HepG2 (cell line): ENCODE data around the gene LIME1. TPM values are rescaled to one million over a fixed set of nuclear protein-coding genes. Genes with fewer than 3 reads are reported as not detected.
A peak's percentile ranks its signal among the peaks of the same experiment; 100 is the strongest.

Experiments used
- ARNTL ChIP-seq: sonication (generic); formaldehyde crosslinking; IDR thresholded peaks from 2 replicates; pipeline ENCODE4 v1.4.0; 2020; ENCODE audit warnings: mild to moderate bottlenecking, missing genetic modification reagents
- ATF7-NPFF ChIP-seq: sonication (generic); formaldehyde crosslinking; IDR thresholded peaks from 2 replicates; pipeline ENCODE4 v1.8.1; 2023; ENCODE audit warnings: mild to moderate bottlenecking, low read depth, missing genetic modification reagents, moderate library complexity
- GLI4 ChIP-seq: sonication (generic); formaldehyde crosslinking; IDR thresholded peaks from 2 replicates; pipeline ENCODE4 v1.5.1; 2020; ENCODE audit warnings: missing genetic modification reagents, mild to moderate bottlenecking, moderate library complexity, borderline replicate concordance
- GMEB2 ChIP-seq: IDR thresholded peaks from 2 replicates; pipeline ENCODE4 v1.6.1; 2016; ENCODE audit warnings: missing biosample characterization, missing genetic modification reagents, low read depth
- KDM6A ChIP-seq: IDR thresholded peaks from 2 replicates; pipeline ENCODE4 v1.6.1; 2016; ENCODE audit warnings: low read depth
- KLF13 ChIP-seq: sonication (generic); formaldehyde crosslinking; IDR thresholded peaks from 2 replicates; pipeline ENCODE4 v1.4.0; 2020; ENCODE audit warnings: mild to moderate bottlenecking, missing genetic modification reagents
- MAFG ChIP-seq: sonication (generic); formaldehyde crosslinking; IDR thresholded peaks from 2 replicates; pipeline ENCODE4 v1.5.1; 2020; ENCODE audit warnings: mild to moderate bottlenecking, missing genetic modification reagents
- MEIS1 ChIP-seq: sonication (generic); formaldehyde crosslinking; IDR thresholded peaks from 2 replicates; pipeline ENCODE4 v1.9.0; 2021; ENCODE audit warnings: mild to moderate bottlenecking, missing genetic modification reagents, moderate library complexity, borderline replicate concordance
- NFRKB ChIP-seq: fragments of 450-650 bp; IDR thresholded peaks from 2 replicates; pipeline ENCODE4 v1.6.1; 2017
- PHF5A ChIP-seq: IDR thresholded peaks from one replicate; pipeline ENCODE4 v1.6.1; 2018; ENCODE audit warnings: low read depth, missing genetic modification reagents; ENCODE audit not compliant: unreplicated experiment
- TAF1 ChIP-seq: sonication (generic); formaldehyde crosslinking; IDR thresholded peaks from 2 replicates; pipeline ENCODE4 v1.4.0; 2020; ENCODE audit warnings: missing genetic modification reagents
- TARDBP ChIP-seq: sonication (generic); formaldehyde crosslinking; IDR thresholded peaks from 2 replicates; pipeline ENCODE4 v1.8.0; 2022; ENCODE audit warnings: mild to moderate bottlenecking, missing genetic modification reagents
- ZFP37 ChIP-seq: sonication (generic); formaldehyde crosslinking; IDR thresholded peaks from 2 replicates; pipeline ENCODE4 v1.4.0; 2020; ENCODE audit warnings: missing genetic modification reagents, borderline replicate concordance
- ZMYM4 ChIP-seq: sonication (generic); formaldehyde crosslinking; IDR thresholded peaks from 2 replicates; pipeline ENCODE4 v1.8.1; 2023; ENCODE audit warnings: mild to moderate bottlenecking, missing genetic modification reagents
- ZNF205 ChIP-seq: IDR thresholded peaks from 2 replicates; pipeline ENCODE4 v1.6.1; 2018; ENCODE audit warnings: missing biosample characterization, missing genetic modification reagents
- ZNF260 ChIP-seq: sonication (generic); formaldehyde crosslinking; IDR thresholded peaks from 2 replicates; pipeline ENCODE4 v1.4.0; 2020; ENCODE audit warnings: missing genetic modification reagents, low read depth, mild to moderate bottlenecking, borderline replicate concordance
- ZNF3 ChIP-seq: IDR thresholded peaks from 2 replicates; pipeline ENCODE4 v1.7.0; 2017; ENCODE audit warnings: inconsistent platforms
- ZNF367 ChIP-seq: sonication (generic); formaldehyde crosslinking; IDR thresholded peaks from 2 replicates; pipeline ENCODE4 v1.4.0; 2020; ENCODE audit warnings: missing genetic modification reagents, borderline replicate concordance
- ZNF44 ChIP-seq: sonication (generic); formaldehyde crosslinking; IDR thresholded peaks from 2 replicates; pipeline ENCODE4 v1.5.1; 2020; ENCODE audit warnings: mild to moderate bottlenecking, missing genetic modification reagents
- ZNF547 ChIP-seq: sonication (generic); formaldehyde crosslinking; IDR thresholded peaks from 2 replicates; pipeline ENCODE4 v1.5.1; 2020; ENCODE audit warnings: mild to moderate bottlenecking, missing genetic modification reagents
- ZNF674 ChIP-seq: sonication (generic); formaldehyde crosslinking; IDR thresholded peaks from 2 replicates; pipeline ENCODE4 v1.5.0; 2020; ENCODE audit warnings: low read depth, mild to moderate bottlenecking, missing genetic modification reagents
- ZNF850 ChIP-seq: sonication (generic); formaldehyde crosslinking; conservative IDR thresholded peaks from 2 replicates; pipeline ENCODE4 v1.9.0; 2021; ENCODE audit warnings: mild to moderate bottlenecking, missing genetic modification reagents
- ZNF879 ChIP-seq: sonication (generic); formaldehyde crosslinking; IDR thresholded peaks from 2 replicates; pipeline ENCODE4 v1.8.1; 2023; ENCODE audit warnings: missing genetic modification reagents
- polyA plus RNA-seq, 8 experiments: library from polyadenylated mRNA; depleted of rRNA in 3 of 8; stranded (reverse) in 7 of 8; unstranded in 1 of 8; fragments of >200 nt; fragmentation: Illumina TruSeq in 4 of 8; extraction: Trizol in 4 of 8; gene quantifications; 2 replicates each; pipeline versions ENCODE4 v1.2.1 to v1.2.3, GENCODE V29; 2011 to 2016; ENCODE audit warnings: low read depth in 4 of 8, missing spikeins in 1 of 8, mixed read lengths in 1 of 8; ENCODE audit not compliant: insufficient read depth in 1 of 8
- total RNA-seq, 5 experiments: library from RNA; depleted of rRNA; stranded (reverse); fragments of >200 nt; fragmentation: Illumina TruSeq; extraction: Trizol; gene quantifications; 2 replicates each; pipeline ENCODE4 v1.2.3, GENCODE V29; 2016; ENCODE audit warnings: low read depth in 1 of 5
- TF ChIP-seq, protein P1 (sequence below): sonication (generic); formaldehyde crosslinking; IDR thresholded peaks from 2 replicates; pipeline ENCODE4 v1.4.0; 2020; ENCODE audit warnings: mild to moderate bottlenecking, missing genetic modification reagents, borderline replicate concordance
- TF ChIP-seq, protein P2 (sequence below): sonication (generic); formaldehyde crosslinking; IDR thresholded peaks from 2 replicates; pipeline ENCODE4 v1.4.0; 2020; ENCODE audit warnings: missing genetic modification reagents, borderline replicate concordance

Gene LIME1
- total and polyA plus RNA-seq, 2 of the 13 experiments (the other 11 are each of a cell fraction or from before 2014, with no cell fraction given), result 13.0 to 61.5 TPM

- TF ChIP-seq, protein P1, sequence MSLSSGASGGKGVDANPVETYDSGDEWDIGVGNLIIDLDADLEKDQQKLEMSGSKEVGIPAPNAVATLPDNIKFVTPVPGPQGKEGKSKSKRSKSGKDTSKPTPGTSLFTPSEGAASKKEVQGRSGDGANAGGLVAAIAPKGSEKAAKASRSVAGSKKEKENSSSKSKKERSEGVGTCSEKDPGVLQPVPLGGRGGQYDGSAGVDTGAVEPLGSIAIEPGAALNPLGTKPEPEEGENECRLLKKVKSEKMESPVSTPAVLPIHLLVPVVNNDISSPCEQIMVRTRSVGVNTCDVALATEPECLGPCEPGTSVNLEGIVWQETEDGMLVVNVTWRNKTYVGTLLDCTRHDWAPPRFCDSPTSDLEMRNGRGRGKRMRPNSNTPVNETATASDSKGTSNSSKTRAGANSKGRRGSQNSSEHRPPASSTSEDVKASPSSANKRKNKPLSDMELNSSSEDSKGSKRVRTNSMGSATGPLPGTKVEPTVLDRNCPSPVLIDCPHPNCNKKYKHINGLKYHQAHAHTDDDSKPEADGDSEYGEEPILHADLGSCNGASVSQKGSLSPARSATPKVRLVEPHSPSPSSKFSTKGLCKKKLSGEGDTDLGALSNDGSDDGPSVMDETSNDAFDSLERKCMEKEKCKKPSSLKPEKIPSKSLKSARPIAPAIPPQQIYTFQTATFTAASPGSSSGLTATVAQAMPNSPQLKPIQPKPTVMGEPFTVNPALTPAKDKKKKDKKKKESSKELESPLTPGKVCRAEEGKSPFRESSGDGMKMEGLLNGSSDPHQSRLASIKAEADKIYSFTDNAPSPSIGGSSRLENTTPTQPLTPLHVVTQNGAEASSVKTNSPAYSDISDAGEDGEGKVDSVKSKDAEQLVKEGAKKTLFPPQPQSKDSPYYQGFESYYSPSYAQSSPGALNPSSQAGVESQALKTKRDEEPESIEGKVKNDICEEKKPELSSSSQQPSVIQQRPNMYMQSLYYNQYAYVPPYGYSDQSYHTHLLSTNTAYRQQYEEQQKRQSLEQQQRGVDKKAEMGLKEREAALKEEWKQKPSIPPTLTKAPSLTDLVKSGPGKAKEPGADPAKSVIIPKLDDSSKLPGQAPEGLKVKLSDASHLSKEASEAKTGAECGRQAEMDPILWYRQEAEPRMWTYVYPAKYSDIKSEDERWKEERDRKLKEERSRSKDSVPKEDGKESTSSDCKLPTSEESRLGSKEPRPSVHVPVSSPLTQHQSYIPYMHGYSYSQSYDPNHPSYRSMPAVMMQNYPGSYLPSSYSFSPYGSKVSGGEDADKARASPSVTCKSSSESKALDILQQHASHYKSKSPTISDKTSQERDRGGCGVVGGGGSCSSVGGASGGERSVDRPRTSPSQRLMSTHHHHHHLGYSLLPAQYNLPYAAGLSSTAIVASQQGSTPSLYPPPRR (CRISPR knock-in tag), result no peak
- 0 out of 2 replicates have a peak, but pooled peaks have one; percentile 20 for TF ChIP-seq ZNF850
- TF ChIP-seq ARNTL (CRISPR knock-in tag), result no peak
- TF ChIP-seq KDM6A (CRISPR knock-in tag), result no peak
- no peak for TF ChIP-seq TARDBP (CRISPR knock-in tag)
- no peak for TF ChIP-seq MAFG
- no peak for TF ChIP-seq PHF5A (CRISPR knock-in tag)
- TF ChIP-seq TAF1 (CRISPR knock-in tag), result no peak
- TF ChIP-seq ZNF205 (CRISPR knock-in tag), result no peak
- no peak for TF ChIP-seq GMEB2
- TF ChIP-seq ZNF367, result no peak
- TF ChIP-seq ATF7-NPFF (CRISPR knock-in tag), result no peak
- no peak for TF ChIP-seq NFRKB
- TF ChIP-seq ZNF260 (CRISPR knock-in tag), result no peak
- peak; percentile 16; the same call in 1 of the 2 replicates for TF ChIP-seq GLI4 (CRISPR knock-in tag)
- TF ChIP-seq KLF13 (CRISPR knock-in tag), result no peak
- TF ChIP-seq, protein P2, sequence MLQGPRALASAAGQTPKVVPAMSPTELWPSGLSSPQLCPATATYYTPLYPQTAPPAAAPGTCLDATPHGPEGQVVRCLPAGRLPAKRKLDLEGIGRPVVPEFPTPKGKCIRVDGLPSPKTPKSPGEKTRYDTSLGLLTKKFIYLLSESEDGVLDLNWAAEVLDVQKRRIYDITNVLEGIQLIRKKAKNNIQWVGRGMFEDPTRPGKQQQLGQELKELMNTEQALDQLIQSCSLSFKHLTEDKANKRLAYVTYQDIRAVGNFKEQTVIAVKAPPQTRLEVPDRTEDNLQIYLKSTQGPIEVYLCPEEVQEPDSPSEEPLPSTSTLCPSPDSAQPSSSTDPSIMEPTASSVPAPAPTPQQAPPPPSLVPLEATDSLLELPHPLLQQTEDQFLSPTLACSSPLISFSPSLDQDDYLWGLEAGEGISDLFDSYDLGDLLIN (CRISPR knock-in tag), result 0 out of 2 replicates have a peak, but pooled peaks have one; percentile 15
- TF ChIP-seq ZFP37 (CRISPR knock-in tag), result no peak
- TF ChIP-seq ZMYM4, result no peak
- TF ChIP-seq ZNF3 (CRISPR knock-in tag), result no peak
- TF ChIP-seq MEIS1 (CRISPR knock-in tag), result no peak
- no peak for TF ChIP-seq ZNF879 (CRISPR knock-in tag)
- no peak for TF ChIP-seq ZNF44
- TF ChIP-seq ZNF674 (CRISPR knock-in tag), result no peak
- TF ChIP-seq ZNF547 (CRISPR knock-in tag), result no peak
Measured at GRCh38 chr20:63706027-63706695, 30.3 kb upstream of the LIME1 start (continued).
